Measurements from ENCODE around the gene WDR5B. TPM values are rescaled to one million over a fixed set of nuclear protein-coding genes. Genes with fewer than 3 reads are reported as not detected.

Gene WDR5B
- total RNA-seq, 1 donor, result 9.8 TPM

- Histone ChIP-seq H3K27me3 (ENCODE audit: insufficient read depth, low read length) (no peaks in the 10 kb centered on the region), H3K4me2 (ENCODE audit: insufficient read depth, low read length) (no peak overlapping the region), H3K36me3 (ENCODE audit: insufficient read depth, low read length) (peaks cover 2% of the 10 kb centered on the region), H3K79me2 (ENCODE audit: insufficient read depth, low read length) (no peaks in the 10 kb centered on the region), H3K4me1 (ENCODE audit: insufficient read depth, low read length) (no peaks in the 10 kb centered on the region), H3K27ac (ENCODE audit: low read depth, low read length) (no peak overlapping the region), H3K4me3 (ENCODE audit: insufficient read depth, low read length) (no peak overlapping the region), H2AFZ (ENCODE audit: low read length) (no peak overlapping the region), H4K20me1 (ENCODE audit: insufficient read depth, low read length) (no peaks in the 10 kb centered on the region), H3K9me3 (ENCODE audit: low read depth, low read length) (no peaks in the 10 kb centered on the region)
- no peak for TF ChIP-seq CTCF (IDR thresholded peaks at IDR 0.05; ENCODE audit: extremely low read depth, low read depth, low read length)
- DNase-seq (ENCODE audit: insufficient read length, low spot score, missing footprints), result peak; percentile 46
Observed at GRCh38 chr3:122403489-122403888, 12.4 kb downstream of the WDR5B start.

GRCh38 chr3:122398920-122399319 lies 16.9 kb downstream of the WDR5B start:
- H3K27ac ChIP-seq (ENCODE audit: low read depth, low read length), result no peak overlapping the region
- H2AFZ ChIP-seq (ENCODE audit: low read length), result no peak overlapping the region
- no peaks in the 10 kb centered on the region for H3K36me3 ChIP-seq (ENCODE audit: insufficient read depth, low read length)
- H3K4me2 ChIP-seq (ENCODE audit: insufficient read depth, low read length), result no peak overlapping the region
- H3K4me3 ChIP-seq (ENCODE audit: insufficient read depth, low read length), result no peak overlapping the region
- no peaks in the 10 kb centered on the region for H3K79me2 ChIP-seq (ENCODE audit: insufficient read depth, low read length)
- TF ChIP-seq CTCF (IDR thresholded peaks at IDR 0.05; ENCODE audit: extremely low read depth, low read depth, low read length), result no peak
- no peaks in the 10 kb centered on the region for H4K20me1 ChIP-seq (ENCODE audit: insufficient read depth, low read length)
- no peak for DNase-seq (ENCODE audit: insufficient read length, low spot score, missing footprints)
- H3K9me3 ChIP-seq (ENCODE audit: low read depth, low read length), result no peaks in the 10 kb centered on the region
- H3K27me3 ChIP-seq (ENCODE audit: insufficient read depth, low read length), result no peaks in the 10 kb centered on the region
- no peaks in the 10 kb centered on the region for H3K4me1 ChIP-seq (ENCODE audit: insufficient read depth, low read length)

GRCh38 chr3:122397201-122397600 lies 18.7 kb downstream of the WDR5B start:
- no peaks in the 10 kb centered on the region for H3K27me3 ChIP-seq (ENCODE audit: insufficient read depth, low read length)
- DNase-seq (ENCODE audit: insufficient read length, low spot score, missing footprints), result no peak
- no peaks in the 10 kb centered on the region for H3K79me2 ChIP-seq (ENCODE audit: insufficient read depth, low read length)
- no peaks in the 10 kb centered on the region for H4K20me1 ChIP-seq (ENCODE audit: insufficient read depth, low read length)
- no peaks in the 10 kb centered on the region for H3K4me1 ChIP-seq (ENCODE audit: insufficient read depth, low read length)
- no peaks in the 10 kb centered on the region for H3K36me3 ChIP-seq (ENCODE audit: insufficient read depth, low read length)
- no peak overlapping the region for H3K27ac ChIP-seq (ENCODE audit: low read depth, low read length)
- H2AFZ ChIP-seq (ENCODE audit: low read length), result no peak overlapping the region
- H3K4me3 ChIP-seq (ENCODE audit: insufficient read depth, low read length), result no peak overlapping the region
- no peaks in the 10 kb centered on the region for H3K9me3 ChIP-seq (ENCODE audit: low read depth, low read length)
- H3K4me2 ChIP-seq (ENCODE audit: insufficient read depth, low read length), result no peak overlapping the region
- TF ChIP-seq CTCF (IDR thresholded peaks at IDR 0.05; ENCODE audit: extremely low read depth, low read depth, low read length), result no peak

GRCh38 chr3:122396511-122396910 lies 19.4 kb downstream of the WDR5B start:
- Histone ChIP-seq H3K27me3 (ENCODE audit: insufficient read depth, low read length) (no peaks in the 10 kb centered on the region), H3K4me2 (ENCODE audit: insufficient read depth, low read length) (no peak overlapping the region), H3K36me3 (ENCODE audit: insufficient read depth, low read length) (no peaks in the 10 kb centered on the region), H2AFZ (ENCODE audit: low read length) (no peak overlapping the region), H3K27ac (ENCODE audit: low read depth, low read length) (no peak overlapping the region), H4K20me1 (ENCODE audit: insufficient read depth, low read length) (no peaks in the 10 kb centered on the region), H3K79me2 (ENCODE audit: insufficient read depth, low read length) (no peaks in the 10 kb centered on the region), H3K9me3 (ENCODE audit: low read depth, low read length) (no peaks in the 10 kb centered on the region), H3K4me1 (ENCODE audit: insufficient read depth, low read length) (no peaks in the 10 kb centered on the region), H3K4me3 (ENCODE audit: insufficient read depth, low read length) (no peak overlapping the region)
- TF ChIP-seq CTCF (IDR thresholded peaks at IDR 0.05; ENCODE audit: extremely low read depth, low read depth, low read length), result no peak
- no peak for DNase-seq (ENCODE audit: insufficient read length, low spot score, missing footprints)

All from osteoblast (primary cell).